Epithelial cell of proximal tubule (primary cell): Measurements from ENCODE around the gene SUSD3. TPM values are rescaled to one million over a fixed set of nuclear protein-coding genes. Genes with fewer than 3 reads are reported as not detected.
"Not testable (repeated sequence)": the region's sequence is repeated elsewhere in the genome, so short reads cannot be mapped to it uniquely, and the experiment has no call there.

Experiments
- DNase-seq: peaks from one replicate; pipeline ENCODE4 v3.0.0-alpha.2; 2011; ENCODE audit warnings: low read depth
- H3K4me3 ChIP-seq: 2 replicates; pipeline ENCODE4 v1.5.1; 2011; ENCODE audit warnings: low read depth, mild to moderate bottlenecking, low read length
- total RNA-seq: library from RNA; depleted of rRNA; stranded (reverse); fragments of >200 nt; gene quantifications from 2 replicates; pipeline ENCODE4 v1.2.3, GENCODE V29; 2015
- TF ChIP-seq, protein P1 (sequence below): conservative IDR thresholded peaks from 2 replicates; pipeline ENCODE4 v1.5.1; 2012; ENCODE audit warnings: low read depth, mild to moderate bottlenecking, low read length

The SUSD3 gene
- total RNA-seq, 1 donor from 2014 or later = 2.9 TPM

DNA sequence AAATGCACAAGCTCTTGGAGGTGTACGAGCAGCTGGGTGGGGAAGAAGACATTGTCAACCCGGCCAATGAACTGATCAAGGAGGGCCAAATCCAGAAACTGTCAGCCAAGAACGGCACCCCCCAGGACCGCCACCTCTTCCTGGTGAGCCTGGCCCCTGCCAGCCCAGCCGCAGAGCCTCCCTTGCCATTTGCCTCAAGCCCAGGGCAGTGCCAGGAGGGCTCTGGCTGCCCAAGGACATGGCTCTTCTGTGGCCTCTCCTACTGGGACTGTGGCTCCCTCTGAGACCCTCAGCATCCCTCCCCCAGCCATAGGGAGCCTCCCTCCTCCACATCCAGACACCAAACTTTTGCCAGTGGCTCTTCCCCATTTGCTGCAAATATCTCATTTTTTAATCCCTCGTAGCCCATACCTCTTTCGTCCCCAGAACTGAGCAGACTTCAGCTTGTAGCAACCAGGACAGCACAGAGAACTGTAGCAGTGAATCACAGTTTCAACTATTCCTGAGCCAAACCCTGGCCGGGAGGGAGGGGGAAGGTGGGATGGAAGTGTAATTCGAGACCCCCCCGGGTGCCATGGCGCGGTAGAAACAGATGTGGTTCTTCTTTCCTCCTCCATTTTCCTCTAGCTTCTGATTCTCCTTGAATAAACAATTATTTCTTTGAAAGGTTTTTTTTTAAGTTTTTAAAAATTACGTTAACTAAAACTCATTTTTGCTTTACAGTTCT is 44.5 kb upstream of the SUSD3 start:
- H3K4me3 ChIP-seq = no peak overlapping the region
- TF ChIP-seq, protein P1, sequence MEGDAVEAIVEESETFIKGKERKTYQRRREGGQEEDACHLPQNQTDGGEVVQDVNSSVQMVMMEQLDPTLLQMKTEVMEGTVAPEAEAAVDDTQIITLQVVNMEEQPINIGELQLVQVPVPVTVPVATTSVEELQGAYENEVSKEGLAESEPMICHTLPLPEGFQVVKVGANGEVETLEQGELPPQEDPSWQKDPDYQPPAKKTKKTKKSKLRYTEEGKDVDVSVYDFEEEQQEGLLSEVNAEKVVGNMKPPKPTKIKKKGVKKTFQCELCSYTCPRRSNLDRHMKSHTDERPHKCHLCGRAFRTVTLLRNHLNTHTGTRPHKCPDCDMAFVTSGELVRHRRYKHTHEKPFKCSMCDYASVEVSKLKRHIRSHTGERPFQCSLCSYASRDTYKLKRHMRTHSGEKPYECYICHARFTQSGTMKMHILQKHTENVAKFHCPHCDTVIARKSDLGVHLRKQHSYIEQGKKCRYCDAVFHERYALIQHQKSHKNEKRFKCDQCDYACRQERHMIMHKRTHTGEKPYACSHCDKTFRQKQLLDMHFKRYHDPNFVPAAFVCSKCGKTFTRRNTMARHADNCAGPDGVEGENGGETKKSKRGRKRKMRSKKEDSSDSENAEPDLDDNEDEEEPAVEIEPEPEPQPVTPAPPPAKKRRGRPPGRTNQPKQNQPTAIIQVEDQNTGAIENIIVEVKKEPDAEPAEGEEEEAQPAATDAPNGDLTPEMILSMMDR = no peak
- no peak for DNase-seq

DNA sequence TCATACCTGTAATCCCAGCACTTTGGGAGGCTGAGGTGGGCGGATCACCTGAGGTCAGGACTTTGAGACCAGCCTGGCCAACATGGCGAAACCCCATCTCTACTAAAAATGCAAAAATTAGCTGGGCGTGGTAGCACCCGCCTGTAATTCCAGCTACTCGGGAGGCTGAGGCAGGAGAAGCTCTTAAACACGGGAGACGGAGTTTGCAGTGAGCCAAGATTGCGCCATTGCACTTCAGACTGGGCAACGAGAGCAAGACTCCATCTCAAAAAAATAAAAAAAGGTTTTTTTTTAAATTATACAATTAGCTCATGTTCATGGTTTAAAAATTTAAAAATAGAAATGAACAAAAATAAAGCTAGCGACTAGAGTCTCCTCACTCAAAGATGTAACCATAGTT is 43.3 kb upstream of the SUSD3 start:
- not testable (repeated sequence) for H3K4me3 ChIP-seq, DNase-seq

DNA sequence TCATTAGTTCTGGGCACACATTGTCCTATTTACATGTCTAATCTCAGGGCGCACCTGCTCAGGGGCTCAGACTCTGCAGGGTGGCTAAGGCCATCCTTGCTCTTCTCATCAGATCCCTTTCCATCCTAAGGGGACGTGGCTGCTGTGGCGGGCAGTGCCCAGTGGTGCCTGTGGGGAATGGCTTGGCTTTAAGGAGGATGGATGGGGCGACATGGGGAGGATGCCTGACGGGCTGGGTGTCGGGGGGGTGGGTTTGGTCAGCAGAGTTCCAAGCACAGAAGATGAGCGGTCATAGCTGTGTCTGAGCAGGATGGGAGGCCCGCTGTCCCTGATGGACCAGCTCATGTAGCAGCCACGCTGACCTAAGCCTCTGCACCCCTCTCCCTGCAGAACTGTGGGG is 40.9 kb upstream of the SUSD3 start:
- no peak overlapping the region for H3K4me3 ChIP-seq
- no peak for DNase-seq
- TF ChIP-seq, protein P1 = no peak

DNA sequence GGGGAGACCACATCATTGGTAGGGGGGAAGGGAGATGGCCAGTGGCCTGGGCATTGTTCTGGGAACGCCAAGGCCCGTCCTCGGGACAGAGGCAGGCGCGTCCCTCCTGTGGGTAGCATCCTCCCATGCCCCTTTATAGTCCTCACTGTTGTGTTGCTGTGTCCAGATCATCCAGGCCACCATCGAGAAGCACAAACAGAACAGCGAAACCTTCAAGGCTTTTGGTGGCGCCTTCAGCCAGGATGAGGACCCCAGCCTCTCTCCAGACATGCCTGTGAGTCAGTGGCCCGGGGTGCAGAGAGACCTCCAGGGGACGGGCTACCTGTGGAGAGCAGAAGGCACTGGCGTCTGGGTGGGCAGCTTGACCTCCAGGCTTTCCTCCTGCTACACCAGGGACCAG is 38.4 kb upstream of the SUSD3 start:
- no peak for DNase-seq
- H3K4me3 ChIP-seq = no peak overlapping the region
- TF ChIP-seq, protein P1 = no peak

DNA sequence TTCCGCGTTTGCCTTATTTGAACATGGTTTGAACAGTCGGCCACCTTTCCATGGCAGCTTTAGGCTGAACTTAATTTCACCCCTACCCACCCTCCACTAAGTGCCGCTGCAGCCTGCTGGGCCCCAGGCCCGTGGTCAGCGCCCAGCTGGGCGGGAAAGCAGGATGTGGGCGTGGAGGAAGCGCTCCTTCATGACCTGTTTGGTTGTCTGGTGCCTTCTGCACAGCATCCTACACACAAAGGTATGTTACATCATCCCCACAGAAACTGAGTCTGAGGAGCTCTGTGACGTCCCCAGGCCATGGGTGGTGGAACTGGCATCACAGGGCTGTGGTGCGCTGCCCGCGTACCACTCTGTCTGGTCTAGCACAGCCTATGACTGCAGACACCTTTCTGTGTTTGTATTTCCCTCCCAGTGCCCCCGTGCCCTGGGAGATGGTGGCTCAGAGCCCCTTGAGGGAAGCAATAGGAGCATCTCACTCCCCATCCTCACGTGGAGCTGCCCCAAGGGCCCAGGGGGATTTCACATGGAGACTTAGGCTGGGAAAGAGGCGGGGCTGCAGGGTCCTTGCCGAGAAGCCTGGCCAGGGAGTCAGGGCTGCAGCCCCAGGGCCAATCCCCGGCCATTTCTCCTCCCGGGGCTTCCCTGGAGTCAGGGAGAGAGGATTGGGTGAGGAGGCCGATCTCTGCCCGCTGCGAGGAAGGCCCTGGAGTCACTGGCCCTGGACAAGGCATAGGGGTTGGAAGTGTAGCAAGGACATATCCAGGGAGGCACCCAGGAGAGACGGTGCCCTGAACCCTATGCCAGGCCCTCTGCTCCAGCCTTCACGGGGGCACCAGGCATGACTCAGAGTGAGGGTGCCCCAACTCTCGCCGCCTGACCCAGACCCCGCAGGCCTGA is 37.5 kb upstream of the SUSD3 start:
- DNase-seq = no peak
- TF ChIP-seq, protein P1 = no peak
- H3K4me3 ChIP-seq = no peak overlapping the region

DNA sequence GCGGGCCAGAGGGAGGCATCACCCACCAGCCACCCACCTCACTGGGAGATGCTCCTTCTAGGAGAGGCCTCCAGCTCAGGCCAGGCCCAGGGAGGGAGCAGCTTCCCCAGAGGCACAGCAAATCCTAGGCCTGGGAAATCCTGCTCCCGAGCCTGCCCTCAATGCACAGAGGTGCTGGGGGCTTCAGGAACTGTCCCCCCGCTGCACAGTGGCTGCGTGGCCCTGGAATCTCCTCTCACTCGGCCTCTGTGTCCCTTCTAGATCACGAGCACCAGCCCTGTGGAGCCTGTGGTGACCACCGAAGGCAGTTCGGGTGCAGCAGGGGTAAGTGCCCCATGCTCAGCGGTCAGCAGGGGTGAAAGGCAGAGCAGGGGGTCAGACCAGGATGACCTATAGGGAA is 36.4 kb upstream of the SUSD3 start:
- TF ChIP-seq, protein P1 = no peak
- H3K4me3 ChIP-seq = no peak overlapping the region
- no peak for DNase-seq

DNA sequence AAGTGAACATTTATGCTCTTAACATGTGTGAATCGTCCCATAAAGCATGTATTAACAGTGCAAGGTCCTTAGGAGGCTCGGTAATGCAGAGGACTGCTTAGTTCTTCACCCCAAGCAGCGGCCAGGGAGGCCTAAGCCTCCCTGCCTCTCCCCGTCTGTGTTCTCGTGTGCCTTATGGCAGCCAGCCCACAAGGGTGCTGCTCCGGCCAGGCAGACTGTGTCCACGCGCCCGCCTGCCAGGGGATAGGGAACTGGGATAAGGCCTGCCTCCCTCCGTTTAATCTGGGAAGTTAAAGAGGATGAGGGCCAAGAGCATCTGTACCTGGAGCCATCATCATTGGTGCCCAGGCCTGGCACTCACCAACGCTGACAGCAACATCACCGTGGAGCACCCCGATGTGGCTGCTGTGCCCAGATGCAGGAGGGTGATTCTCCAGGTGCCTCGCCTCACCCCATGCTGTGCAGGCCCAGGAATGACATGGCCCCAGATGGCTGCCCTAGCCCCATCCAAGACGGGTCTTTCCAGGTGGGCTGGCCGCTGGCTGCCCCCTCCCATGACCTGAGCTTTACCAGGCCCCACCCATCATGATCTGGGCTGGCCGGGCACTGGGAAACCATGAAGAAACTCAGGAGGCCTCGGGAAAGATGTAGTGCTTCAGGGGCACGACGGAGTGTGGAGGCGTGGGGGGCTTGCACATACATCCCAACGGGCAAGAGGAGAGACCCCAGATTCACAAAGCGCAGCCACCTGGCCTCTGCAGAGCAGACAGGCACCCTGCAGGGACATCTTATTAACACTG is 35.6 kb upstream of the SUSD3 start:
- H3K4me3 ChIP-seq = no peak overlapping the region
- TF ChIP-seq, protein P1 = no peak
- no peak for DNase-seq
